RWPE2 (cell line): ENCODE results near the gene ITGB6.

Experiments
- ATAC-seq: fragments of 200-7000 bp; cut with Tn5 transposase; 3 replicates; pipeline ENCODE4 v1.9.1; 2021; ENCODE audit warnings: low read depth
- DNase-seq: peaks from one replicate; pipeline ENCODE4 v3.0.0-alpha.2; 2020; ENCODE audit warnings: low spot score
- H3K27ac ChIP-seq: fragments of 450-650 bp; 2 replicates; pipeline ENCODE4 v1.5.1; 2017; ENCODE audit warnings: mild to moderate bottlenecking; ENCODE audit not compliant: poor library complexity, severe bottlenecking
- H3K27me3 ChIP-seq: fragments of 250-450 bp; sonication (Bioruptor Pico); 2 replicates; pipeline ENCODE4 v1.5.1; 2021; ENCODE audit warnings: mild to moderate bottlenecking, moderate library complexity; ENCODE audit not compliant: insufficient read depth, poor library complexity, severe bottlenecking
- H3K36me3 ChIP-seq: fragments of 250-450 bp; sonication (Bioruptor Pico); 2 replicates; pipeline ENCODE4 v1.5.1; 2020; ENCODE audit warnings: low read depth, mild to moderate bottlenecking, moderate library complexity
- H3K4me1 ChIP-seq: fragments of 250-450 bp; sonication (Bioruptor Pico); 2 replicates; pipeline ENCODE4 v1.5.1; 2021; ENCODE audit warnings: mild to moderate bottlenecking, moderate library complexity; ENCODE audit not compliant: insufficient read depth, poor library complexity, severe bottlenecking
- H3K4me3 ChIP-seq: fragments of 250-450 bp; sonication (Bioruptor Pico); 2 replicates; pipeline ENCODE4 v1.5.1; 2021; ENCODE audit warnings: mild to moderate bottlenecking, moderate library complexity; ENCODE audit not compliant: severe bottlenecking
- H3K9me3 ChIP-seq: fragments of 250-450 bp; sonication (Bioruptor Pico); 2 replicates; pipeline ENCODE4 v1.5.1; 2021; ENCODE audit warnings: mild to moderate bottlenecking, moderate library complexity; ENCODE audit not compliant: severe bottlenecking
- TF ChIP-seq, protein P1 (sequence below): fragments of 450-650 bp; IDR thresholded peaks from one replicate; pipeline ENCODE4 v1.5.1; 2017; ENCODE audit warnings: mild to moderate bottlenecking, moderate library complexity; ENCODE audit not compliant: poor library complexity, severe bottlenecking

ITGB6 gene

GRCh38 chr2:160242893-160243564, 43.0 kb upstream of the ITGB6 start:
- peak overlapping the region; percentile 98 for H3K27ac ChIP-seq

DNA sequence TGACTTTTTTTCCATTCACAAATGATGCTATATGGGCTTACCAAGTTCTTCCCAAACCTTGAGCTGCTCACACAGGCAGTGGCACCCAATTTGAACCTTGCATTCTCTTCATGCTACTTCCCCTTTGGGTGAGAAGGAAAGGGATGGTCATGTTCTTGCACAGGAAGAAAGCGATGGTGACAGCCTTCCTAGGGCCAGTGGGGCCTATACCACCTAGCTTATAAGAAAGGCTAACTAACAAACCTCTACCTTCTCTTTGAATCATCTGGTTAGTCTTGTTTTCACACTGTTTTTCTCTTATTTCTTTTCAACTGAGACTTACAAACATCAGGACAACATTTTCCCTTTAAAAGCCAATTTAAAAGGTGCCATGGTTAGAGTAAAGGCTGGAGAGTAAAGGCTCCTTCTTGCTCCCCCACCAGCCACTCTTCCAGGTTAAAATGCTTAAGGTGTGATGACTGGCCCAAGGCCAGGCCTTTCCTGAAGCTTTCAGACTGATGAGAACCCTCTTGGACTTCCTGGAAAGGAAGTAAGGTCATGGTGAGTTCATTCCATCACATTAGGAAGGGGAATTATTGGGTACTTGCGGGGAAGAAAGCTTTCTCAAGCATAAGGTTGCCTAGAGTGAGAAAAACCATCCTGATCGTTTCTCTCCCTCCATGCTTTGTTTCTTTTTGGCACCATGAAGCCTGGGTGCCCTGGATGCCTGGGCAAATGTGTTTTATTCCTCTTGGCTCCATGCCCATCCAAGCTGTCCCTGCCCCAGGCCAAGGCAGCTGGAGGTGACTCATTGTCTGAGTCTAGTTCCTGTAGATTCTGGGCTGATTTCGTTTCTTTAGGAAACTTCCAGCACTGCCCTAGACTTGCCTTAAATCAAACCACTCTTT, 41.4 kb upstream of the ITGB6 start:
- no peaks in the 10 kb centered on the region for H3K27me3 ChIP-seq
- ATAC-seq (peak; percentile 90), DNase-seq (peak; percentile 83)
- H3K4me3 ChIP-seq: no peak overlapping the region
- no peaks in the 10 kb centered on the region for H3K36me3 ChIP-seq
- TF ChIP-seq, protein P1, sequence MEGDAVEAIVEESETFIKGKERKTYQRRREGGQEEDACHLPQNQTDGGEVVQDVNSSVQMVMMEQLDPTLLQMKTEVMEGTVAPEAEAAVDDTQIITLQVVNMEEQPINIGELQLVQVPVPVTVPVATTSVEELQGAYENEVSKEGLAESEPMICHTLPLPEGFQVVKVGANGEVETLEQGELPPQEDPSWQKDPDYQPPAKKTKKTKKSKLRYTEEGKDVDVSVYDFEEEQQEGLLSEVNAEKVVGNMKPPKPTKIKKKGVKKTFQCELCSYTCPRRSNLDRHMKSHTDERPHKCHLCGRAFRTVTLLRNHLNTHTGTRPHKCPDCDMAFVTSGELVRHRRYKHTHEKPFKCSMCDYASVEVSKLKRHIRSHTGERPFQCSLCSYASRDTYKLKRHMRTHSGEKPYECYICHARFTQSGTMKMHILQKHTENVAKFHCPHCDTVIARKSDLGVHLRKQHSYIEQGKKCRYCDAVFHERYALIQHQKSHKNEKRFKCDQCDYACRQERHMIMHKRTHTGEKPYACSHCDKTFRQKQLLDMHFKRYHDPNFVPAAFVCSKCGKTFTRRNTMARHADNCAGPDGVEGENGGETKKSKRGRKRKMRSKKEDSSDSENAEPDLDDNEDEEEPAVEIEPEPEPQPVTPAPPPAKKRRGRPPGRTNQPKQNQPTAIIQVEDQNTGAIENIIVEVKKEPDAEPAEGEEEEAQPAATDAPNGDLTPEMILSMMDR: no peak
- H3K27ac ChIP-seq: peak overlapping the region; percentile 98
- H3K9me3 ChIP-seq: no peaks in the 10 kb centered on the region
- H3K4me1 ChIP-seq: peaks cover 31% of the 10 kb centered on the region

More at GRCh38 chr2:160242893-160243564, 43.0 kb upstream of the ITGB6 start:
- Histone ChIP-seq H3K9me3 (no peaks in the 10 kb centered on the region), H3K4me1 (peaks cover 33% of the 10 kb centered on the region), H3K4me3 (no peak overlapping the region), H3K27me3 (no peaks in the 10 kb centered on the region), H3K36me3 (no peaks in the 10 kb centered on the region)
- ATAC-seq: no peak
- TF ChIP-seq, protein P1: no peak
- no peak for DNase-seq

- Histone ChIP-seq H3K36me3 (no peaks in the 10 kb centered on the region), H3K4me3 (no peak overlapping the region), H3K4me1 (peaks cover 31% of the 10 kb centered on the region), H3K27me3 (no peaks in the 10 kb centered on the region), H3K9me3 (no peaks in the 10 kb centered on the region), H3K27ac (peak overlapping the region; percentile 98)
- TF ChIP-seq, protein P1: no peak
- DNase-seq: no peak
- no peak for ATAC-seq
Measured at GRCh38 chr2:160239436-160239835, 39.4 kb upstream of the ITGB6 start.

GRCh38 chr2:160238392-160238791, 38.3 kb upstream of the ITGB6 start:
- H3K27me3 ChIP-seq: no peaks in the 10 kb centered on the region
- H3K27ac ChIP-seq: peak overlapping the region; percentile 98
- ATAC-seq (no peak), DNase-seq (no peak)
- TF ChIP-seq, protein P1: no peak
- no peaks in the 10 kb centered on the region for H3K36me3 ChIP-seq
- no peak overlapping the region for H3K4me3 ChIP-seq
- H3K4me1 ChIP-seq: peaks cover 30% of the 10 kb centered on the region
- no peaks in the 10 kb centered on the region for H3K9me3 ChIP-seq
